ENCODE data around the gene MAML3. TPM values are rescaled to one million over a fixed set of nuclear protein-coding genes. Genes with fewer than 3 reads are reported as not detected.

The MAML3 gene
- total RNA-seq, 1 donor from 2014 or later: 8.1 TPM

GRCh38 chr4:140012688-140013486 lies 141.1 kb downstream of the MAML3 start:
- Mint-ChIP-seq H3K9me3 (ENCODE audit: unreplicated experiment) (peaks cover 8% of the 10 kb centered on the region), H3K36me3 (ENCODE audit: low read depth, unreplicated experiment) (no peaks in the 10 kb centered on the region), H3K4me3 (ENCODE audit: unreplicated experiment) (peak overlapping the region; percentile 2), H3K4me1 (ENCODE audit: low read depth, unreplicated experiment) (peaks cover 15% of the 10 kb centered on the region), H3K27ac (ENCODE audit: unreplicated experiment) (no peak overlapping the region), H3K27me3 (ENCODE audit: low read depth, unreplicated experiment) (no peaks in the 10 kb centered on the region)
- Histone ChIP-seq H3K4me3 (ENCODE audit: insufficient read depth, low read depth, low read length) (no peak overlapping the region), H3K4me2 (ENCODE audit: low read length) (peak overlapping the region; percentile 17), H3K79me2 (ENCODE audit: insufficient read depth, low read length) (no peaks in the 10 kb centered on the region), H3K36me3 (ENCODE audit: insufficient read depth, low read length) (no peaks in the 10 kb centered on the region), H4K20me1 (ENCODE audit: insufficient read depth, low read length) (no peaks in the 10 kb centered on the region), H3K4me1 (ENCODE audit: insufficient read depth, low read length) (peaks cover 6% of the 10 kb centered on the region), H3K27me3 (ENCODE audit: insufficient read depth, low read length) (no peaks in the 10 kb centered on the region), H3K9ac (ENCODE audit: low read length) (peak overlapping the region; percentile 6), H3K9me3 (ENCODE audit: insufficient read depth, low read depth, low read length) (no peaks in the 10 kb centered on the region), H3K27ac (ENCODE audit: low read depth, low read length) (no peak overlapping the region), H2AFZ (ENCODE audit: low read depth, low read length) (no peak overlapping the region)
- TF ChIP-seq EZH2 (IDR thresholded peaks at IDR 0.05; ENCODE audit: insufficient read depth, low read length): no peak
- TF ChIP-seq, protein P1, sequence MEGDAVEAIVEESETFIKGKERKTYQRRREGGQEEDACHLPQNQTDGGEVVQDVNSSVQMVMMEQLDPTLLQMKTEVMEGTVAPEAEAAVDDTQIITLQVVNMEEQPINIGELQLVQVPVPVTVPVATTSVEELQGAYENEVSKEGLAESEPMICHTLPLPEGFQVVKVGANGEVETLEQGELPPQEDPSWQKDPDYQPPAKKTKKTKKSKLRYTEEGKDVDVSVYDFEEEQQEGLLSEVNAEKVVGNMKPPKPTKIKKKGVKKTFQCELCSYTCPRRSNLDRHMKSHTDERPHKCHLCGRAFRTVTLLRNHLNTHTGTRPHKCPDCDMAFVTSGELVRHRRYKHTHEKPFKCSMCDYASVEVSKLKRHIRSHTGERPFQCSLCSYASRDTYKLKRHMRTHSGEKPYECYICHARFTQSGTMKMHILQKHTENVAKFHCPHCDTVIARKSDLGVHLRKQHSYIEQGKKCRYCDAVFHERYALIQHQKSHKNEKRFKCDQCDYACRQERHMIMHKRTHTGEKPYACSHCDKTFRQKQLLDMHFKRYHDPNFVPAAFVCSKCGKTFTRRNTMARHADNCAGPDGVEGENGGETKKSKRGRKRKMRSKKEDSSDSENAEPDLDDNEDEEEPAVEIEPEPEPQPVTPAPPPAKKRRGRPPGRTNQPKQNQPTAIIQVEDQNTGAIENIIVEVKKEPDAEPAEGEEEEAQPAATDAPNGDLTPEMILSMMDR (IDR thresholded peaks at IDR 0.05; ENCODE audit: insufficient read depth, low read depth, low read length): peak; percentile 86
- DNase-seq (ENCODE audit: low read depth) (peak; percentile 75), FAIRE-seq (no peak)

- no peak for FAIRE-seq
- Histone ChIP-seq H3K27ac (ENCODE audit: low read depth, low read length) (no peak overlapping the region), H2AFZ (ENCODE audit: low read depth, low read length) (no peak overlapping the region), H3K27me3 (ENCODE audit: insufficient read depth, low read length) (no peaks in the 10 kb centered on the region), H3K4me1 (ENCODE audit: insufficient read depth, low read length) (peaks cover 5% of the 10 kb centered on the region), H3K4me3 (ENCODE audit: insufficient read depth, low read depth, low read length) (no peak overlapping the region), H3K4me2 (ENCODE audit: low read length) (no peak overlapping the region), H3K9me3 (ENCODE audit: insufficient read depth, low read depth, low read length) (no peaks in the 10 kb centered on the region), H3K9ac (ENCODE audit: low read length) (no peak overlapping the region), H3K36me3 (ENCODE audit: insufficient read depth, low read length) (no peaks in the 10 kb centered on the region), H4K20me1 (ENCODE audit: insufficient read depth, low read length) (no peaks in the 10 kb centered on the region), H3K79me2 (ENCODE audit: insufficient read depth, low read length) (no peaks in the 10 kb centered on the region)
- peaks cover 19% of the 10 kb centered on the region for H3K4me1 Mint-ChIP-seq (ENCODE audit: low read depth, unreplicated experiment)
- no peaks in the 10 kb centered on the region for H3K27me3 Mint-ChIP-seq (ENCODE audit: low read depth, unreplicated experiment)
- no peak for DNase-seq (ENCODE audit: low read depth)
- H3K4me3 Mint-ChIP-seq (ENCODE audit: unreplicated experiment): no peak overlapping the region
- no peaks in the 10 kb centered on the region for H3K9me3 Mint-ChIP-seq (ENCODE audit: unreplicated experiment)
- TF ChIP-seq, protein P1 (IDR thresholded peaks at IDR 0.05; ENCODE audit: insufficient read depth, low read depth, low read length): no peak
- no peak for TF ChIP-seq EZH2 (IDR thresholded peaks at IDR 0.05; ENCODE audit: insufficient read depth, low read length)
- H3K27ac Mint-ChIP-seq (ENCODE audit: unreplicated experiment): no peak overlapping the region
- no peaks in the 10 kb centered on the region for H3K36me3 Mint-ChIP-seq (ENCODE audit: low read depth, unreplicated experiment)
Measured at GRCh38 chr4:140005699-140006098, 148.3 kb downstream of the MAML3 start.

All from astrocyte (in vitro differentiated cells and primary cell).